Tibial artery (tissue), 4 donors: ENCODE measurements around the gene SULT2B1.

Source experiments
- DNase-seq, 2 donors: peaks; one replicate each; pipeline ENCODE4 v3.0.0-alpha.2; 2019
- H3K27ac ChIP-seq, 2 donors: fragments of 200-600 bp; sonication (generic) in 1 of 2; 1 replicate in 1 of 2; 2 replicates in 1 of 2; pipeline ENCODE4 v1.5.1; 2018 to 2019; ENCODE audit warnings: mild to moderate bottlenecking in 1 of 2
- H3K27me3 ChIP-seq, 2 donors: fragments of 200-600 bp; sonication (generic) in 1 of 2; one replicate each; pipeline versions ENCODE4 v1.5.1 to v1.6.0; 2016 to 2019
- H3K36me3 ChIP-seq, 3 donors: fragments of 200-600 bp; sonication (generic) in 2 of 3; one replicate each; pipeline ENCODE4 v1.5.1; 2016 to 2019; ENCODE audit warnings: mild to moderate bottlenecking in 2 of 3
- H3K4me1 ChIP-seq, 4 donors: fragments of 200-600 bp; sonication (generic) in 2 of 4; 1 replicate in 3 of 4; 2 replicates in 1 of 4; pipeline ENCODE4 v1.5.1; 2016 to 2019
- H3K4me3 ChIP-seq, 2 donors: fragments of 200-600 bp; sonication (generic) in 1 of 2; 1 replicate in 1 of 2; 2 replicates in 1 of 2; pipeline ENCODE4 v1.5.1; 2018 to 2019; ENCODE audit warnings: mild to moderate bottlenecking in 2 of 2
- H3K9me3 ChIP-seq, 3 donors: fragments of 200-600 bp; sonication (generic) in 1 of 3; one replicate each; pipeline ENCODE4 v1.5.1; 2016 to 2019
- intact Hi-C: fragments of 100-400 bp; cut with DNase I; formaldehyde crosslinking; loops from one replicate; pipeline ENCODE4 v1.15.0; 2023; ENCODE audit warnings: low total_unique reads
- TF ChIP-seq, protein P1 (sequence below), 2 experiments: fragments of 200-600 bp in 1 of 2; fragments of 450-650 bp in 1 of 2; IDR thresholded peaks; one replicate each; pipeline ENCODE4 v1.5.1; 2017 to 2019; ENCODE audit warnings: antibody characterized with exemption in 2 of 2, mild to moderate bottlenecking in 1 of 2, moderate library complexity in 1 of 2

Gene SULT2B1

DNA sequence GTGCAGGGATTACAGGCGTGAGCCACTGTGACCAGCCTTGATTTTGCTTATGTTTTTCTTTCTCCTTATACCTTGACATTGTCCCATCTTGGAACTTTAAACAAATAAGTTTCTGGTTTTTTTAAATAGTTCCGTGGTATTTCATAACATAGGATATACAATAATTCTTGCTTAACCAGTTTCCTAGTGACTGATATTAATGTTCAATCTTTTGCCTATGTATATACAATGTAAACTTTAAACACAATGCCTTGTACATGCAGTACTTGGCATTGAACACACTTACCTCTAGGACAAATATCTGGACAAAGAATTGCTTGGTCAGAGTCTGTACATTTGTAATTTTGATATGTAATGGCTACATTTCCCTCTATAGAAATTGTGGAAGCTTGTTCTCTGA is 30.2 kb downstream of the SULT2B1 start:
- peaks cover 0 to 4% (median 0%) of the 10 kb centered on the region in 4 donors for H3K4me1 ChIP-seq
- intact Hi-C loops: loop anchor here (5.0 kb wide), 1 partner anchor 90 kb away; no protein-coding TSS in a partner anchor
- H3K4me3 ChIP-seq: no peak overlapping the region
- H3K9me3 ChIP-seq: no peaks in the 10 kb centered on the region
- no peak for DNase-seq
- H3K27me3 ChIP-seq: peaks cover 0 to 26% of the 10 kb centered on the region in 2 donors
- TF ChIP-seq, protein P1, sequence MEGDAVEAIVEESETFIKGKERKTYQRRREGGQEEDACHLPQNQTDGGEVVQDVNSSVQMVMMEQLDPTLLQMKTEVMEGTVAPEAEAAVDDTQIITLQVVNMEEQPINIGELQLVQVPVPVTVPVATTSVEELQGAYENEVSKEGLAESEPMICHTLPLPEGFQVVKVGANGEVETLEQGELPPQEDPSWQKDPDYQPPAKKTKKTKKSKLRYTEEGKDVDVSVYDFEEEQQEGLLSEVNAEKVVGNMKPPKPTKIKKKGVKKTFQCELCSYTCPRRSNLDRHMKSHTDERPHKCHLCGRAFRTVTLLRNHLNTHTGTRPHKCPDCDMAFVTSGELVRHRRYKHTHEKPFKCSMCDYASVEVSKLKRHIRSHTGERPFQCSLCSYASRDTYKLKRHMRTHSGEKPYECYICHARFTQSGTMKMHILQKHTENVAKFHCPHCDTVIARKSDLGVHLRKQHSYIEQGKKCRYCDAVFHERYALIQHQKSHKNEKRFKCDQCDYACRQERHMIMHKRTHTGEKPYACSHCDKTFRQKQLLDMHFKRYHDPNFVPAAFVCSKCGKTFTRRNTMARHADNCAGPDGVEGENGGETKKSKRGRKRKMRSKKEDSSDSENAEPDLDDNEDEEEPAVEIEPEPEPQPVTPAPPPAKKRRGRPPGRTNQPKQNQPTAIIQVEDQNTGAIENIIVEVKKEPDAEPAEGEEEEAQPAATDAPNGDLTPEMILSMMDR (IDR thresholded peaks at IDR 0.05): no peak
- H3K36me3 ChIP-seq: no peaks in the 10 kb centered on the region
- H3K27ac ChIP-seq: no peak overlapping the region

DNA sequence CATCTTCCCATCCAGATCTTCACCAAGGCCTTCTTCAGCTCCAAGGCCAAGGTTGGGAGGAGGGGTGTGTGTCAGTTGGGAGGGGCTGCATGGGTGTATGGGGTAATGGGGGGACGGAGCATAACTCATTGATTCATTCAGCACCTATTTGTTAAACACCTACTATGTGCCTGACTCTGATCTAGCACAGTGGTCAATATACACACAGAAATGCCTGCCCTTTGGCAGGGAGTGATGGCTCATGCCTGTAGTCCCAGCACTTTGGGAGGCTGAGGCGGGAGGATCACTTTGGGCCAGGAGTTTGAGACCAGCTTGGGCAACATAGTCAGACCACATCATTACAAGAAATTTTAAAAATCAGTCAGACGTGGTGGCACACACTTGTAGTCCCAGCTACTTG is 35.4 kb downstream of the SULT2B1 start:
- no peak overlapping the region for H3K27ac ChIP-seq
- intact Hi-C loops: no loop called here
- H3K36me3 ChIP-seq: no peaks in the 10 kb centered on the region
- no peak for DNase-seq
- peaks cover 0 to 35% of the 10 kb centered on the region in 2 donors for H3K27me3 ChIP-seq
- H3K9me3 ChIP-seq: no peaks in the 10 kb centered on the region
- no peak overlapping the region for H3K4me3 ChIP-seq
- TF ChIP-seq, protein P1 (IDR thresholded peaks at IDR 0.05): no peak
- peaks cover 0 to 11% (median 4%) of the 10 kb centered on the region in 4 donors for H3K4me1 ChIP-seq

DNA sequence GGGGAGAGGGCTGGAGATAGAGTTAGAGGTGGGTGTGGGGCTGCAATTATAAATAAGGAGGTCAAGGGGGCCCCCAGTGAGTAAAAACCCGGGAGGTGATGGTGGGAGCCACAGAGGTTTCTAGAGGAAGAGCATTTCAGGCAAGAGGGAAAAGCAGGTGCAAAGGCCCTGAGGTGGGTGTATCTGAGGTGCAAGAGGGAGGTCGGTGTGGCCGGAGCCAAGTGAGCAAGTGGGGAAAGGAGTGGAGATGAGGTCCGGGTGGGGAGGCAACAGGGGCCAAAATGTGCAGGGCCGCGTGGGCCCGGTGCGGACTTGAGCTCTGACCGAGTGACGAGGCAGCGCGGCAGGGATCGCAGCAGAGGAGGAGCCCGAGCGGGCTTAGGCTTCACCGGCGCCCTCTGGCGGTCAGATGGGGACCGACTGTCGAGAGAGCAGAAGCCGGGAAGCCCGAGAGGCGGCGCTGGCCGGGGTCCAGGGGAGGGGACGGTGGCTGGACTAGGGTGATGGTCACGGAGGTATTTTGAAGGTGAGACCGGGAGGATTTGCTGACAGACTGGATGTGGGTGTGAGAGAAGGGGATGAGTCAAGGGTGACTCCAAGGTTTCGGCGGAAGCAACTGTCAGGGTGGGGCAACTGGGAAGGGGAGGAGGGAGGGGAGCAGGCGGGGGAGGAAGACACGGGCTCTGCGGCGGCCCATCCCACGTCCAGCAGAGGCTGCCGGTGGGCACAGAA is 36.9 kb downstream of the SULT2B1 start:
- intact Hi-C loops: no loop called here
- peak overlapping the region; percentile 27 to 33 for H3K4me3 ChIP-seq
- H3K27ac ChIP-seq: no peak overlapping the region

DNA sequence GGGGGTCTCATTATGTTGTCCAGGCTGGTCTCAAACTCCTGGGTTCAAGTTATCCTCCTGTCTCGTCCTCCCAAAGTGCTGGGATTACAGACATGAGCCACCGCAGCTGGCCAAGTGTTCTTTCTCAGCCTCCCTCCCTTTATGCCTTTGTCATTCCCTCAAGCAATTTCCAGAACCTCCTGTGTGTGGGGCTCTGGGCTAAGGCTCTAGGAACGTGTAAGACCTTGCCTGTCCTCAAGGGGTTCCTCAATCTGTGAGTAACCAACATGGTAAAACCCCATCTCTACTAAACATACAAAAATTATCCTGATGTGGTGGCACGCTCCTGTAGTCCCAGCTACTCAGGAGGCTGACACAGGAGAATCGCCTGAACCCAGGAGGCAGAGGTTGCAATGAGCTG is 39.0 kb downstream of the SULT2B1 start:
- Histone ChIP-seq H3K27ac (no peak overlapping the region), H3K4me3 (no peak overlapping the region), H3K36me3 (no peaks in the 10 kb centered on the region), H3K27me3 (peaks cover 0 to 32% of the 10 kb centered on the region in 2 donors), H3K9me3 (no peaks in the 10 kb centered on the region), H3K4me1 (peaks cover 0 to 9% (median 4%) of the 10 kb centered on the region in 4 donors)
- no peak for DNase-seq
- intact Hi-C loops: no loop called here
- TF ChIP-seq, protein P1 (IDR thresholded peaks at IDR 0.05): no peak

More for the DNA sequence above, 36.9 kb downstream of the SULT2B1 start:
- H3K4me1 ChIP-seq: peaks cover 0 to 11% (median 4%) of the 10 kb centered on the region in 4 donors
- TF ChIP-seq, protein P1 (IDR thresholded peaks at IDR 0.05): peak; percentile 79 to 87
- peak; percentile 81 to 89 for DNase-seq
- H3K9me3 ChIP-seq: no peaks in the 10 kb centered on the region
- no peaks in the 10 kb centered on the region for H3K36me3 ChIP-seq
- peaks cover 0 to 35% of the 10 kb centered on the region in 2 donors for H3K27me3 ChIP-seq

DNA sequence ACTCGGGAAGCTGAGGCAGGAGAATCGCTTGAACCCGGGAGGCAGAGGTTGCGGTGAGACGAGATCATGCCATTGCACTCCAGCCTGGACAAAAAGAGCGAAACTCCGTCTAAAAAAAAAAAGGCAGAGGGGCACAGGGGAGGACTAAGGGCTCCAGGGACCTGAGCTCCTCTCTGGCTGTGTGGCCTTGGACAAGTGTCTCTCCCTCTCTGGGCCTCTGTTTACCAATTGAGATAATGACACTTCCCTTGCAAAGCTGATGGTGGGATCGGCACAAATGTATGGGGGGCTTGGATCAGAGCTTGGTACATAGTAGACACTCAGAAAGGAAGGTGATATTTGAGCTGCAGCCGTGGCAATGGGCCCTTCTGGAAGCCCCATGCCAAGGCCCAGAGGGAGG is 43.2 kb downstream of the SULT2B1 start:
- peaks cover 0 to 45% of the 10 kb centered on the region in 2 donors for H3K27me3 ChIP-seq
- DNase-seq: no peak
- intact Hi-C loops: no loop called here
- no peaks in the 10 kb centered on the region for H3K9me3 ChIP-seq
- TF ChIP-seq, protein P1 (IDR thresholded peaks at IDR 0.05): no peak
- no peaks in the 10 kb centered on the region for H3K4me1 ChIP-seq
- H3K27ac ChIP-seq: no peak overlapping the region
- no peaks in the 10 kb centered on the region for H3K36me3 ChIP-seq
- H3K4me3 ChIP-seq: no peak overlapping the region
